ENCODE measurements around the gene PATJ.

DNA sequence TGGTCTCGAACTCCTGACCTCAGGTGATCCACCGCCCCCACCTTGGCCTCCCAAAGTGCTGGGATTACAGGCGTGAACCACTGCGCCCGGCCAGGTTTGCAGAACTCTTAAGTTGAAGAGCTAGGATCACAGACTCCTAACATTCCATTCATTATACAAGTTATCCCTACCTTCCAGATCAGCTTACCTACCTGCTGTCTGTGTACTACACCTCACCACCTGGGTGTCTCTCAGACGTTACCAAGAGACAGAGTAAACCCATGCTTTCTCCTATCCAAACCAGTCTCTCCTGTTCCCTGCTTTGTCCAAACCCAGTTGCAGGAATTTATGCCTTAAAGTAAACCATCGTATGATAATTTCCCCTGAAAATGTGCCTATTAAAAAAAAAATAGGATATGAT, 329.4 kb downstream of the PATJ start:
- TF ChIP-seq, protein P1, sequence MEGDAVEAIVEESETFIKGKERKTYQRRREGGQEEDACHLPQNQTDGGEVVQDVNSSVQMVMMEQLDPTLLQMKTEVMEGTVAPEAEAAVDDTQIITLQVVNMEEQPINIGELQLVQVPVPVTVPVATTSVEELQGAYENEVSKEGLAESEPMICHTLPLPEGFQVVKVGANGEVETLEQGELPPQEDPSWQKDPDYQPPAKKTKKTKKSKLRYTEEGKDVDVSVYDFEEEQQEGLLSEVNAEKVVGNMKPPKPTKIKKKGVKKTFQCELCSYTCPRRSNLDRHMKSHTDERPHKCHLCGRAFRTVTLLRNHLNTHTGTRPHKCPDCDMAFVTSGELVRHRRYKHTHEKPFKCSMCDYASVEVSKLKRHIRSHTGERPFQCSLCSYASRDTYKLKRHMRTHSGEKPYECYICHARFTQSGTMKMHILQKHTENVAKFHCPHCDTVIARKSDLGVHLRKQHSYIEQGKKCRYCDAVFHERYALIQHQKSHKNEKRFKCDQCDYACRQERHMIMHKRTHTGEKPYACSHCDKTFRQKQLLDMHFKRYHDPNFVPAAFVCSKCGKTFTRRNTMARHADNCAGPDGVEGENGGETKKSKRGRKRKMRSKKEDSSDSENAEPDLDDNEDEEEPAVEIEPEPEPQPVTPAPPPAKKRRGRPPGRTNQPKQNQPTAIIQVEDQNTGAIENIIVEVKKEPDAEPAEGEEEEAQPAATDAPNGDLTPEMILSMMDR (conservative IDR thresholded peaks at IDR 0.05; ENCODE audit: low read length) = no peak
- no peak for TF ChIP-seq EZH2phosphoT487 (IDR thresholded peaks at IDR 0.05; ENCODE audit: borderline replicate concordance)

Data from Loucy (cell line).